Activated naive CD8-positive, alpha-beta T cell treated with anti-CD3 and anti-CD28 coated beads, Interleukin-2, amount 50 U/mL, for 16 hours (primary cell): ENCODE results near the gene ORAI2.
"Not testable (repeated sequence)": the region's sequence is repeated elsewhere in the genome, so short reads cannot be mapped to it uniquely, and the experiment has no call there.

ENCODE experiments used
- DNase-seq: peaks from one replicate; pipeline ENCODE4 v3.0.0-alpha.2; 2020; ENCODE audit warnings: low read depth, low spot score

ORAI2 gene

DNA sequence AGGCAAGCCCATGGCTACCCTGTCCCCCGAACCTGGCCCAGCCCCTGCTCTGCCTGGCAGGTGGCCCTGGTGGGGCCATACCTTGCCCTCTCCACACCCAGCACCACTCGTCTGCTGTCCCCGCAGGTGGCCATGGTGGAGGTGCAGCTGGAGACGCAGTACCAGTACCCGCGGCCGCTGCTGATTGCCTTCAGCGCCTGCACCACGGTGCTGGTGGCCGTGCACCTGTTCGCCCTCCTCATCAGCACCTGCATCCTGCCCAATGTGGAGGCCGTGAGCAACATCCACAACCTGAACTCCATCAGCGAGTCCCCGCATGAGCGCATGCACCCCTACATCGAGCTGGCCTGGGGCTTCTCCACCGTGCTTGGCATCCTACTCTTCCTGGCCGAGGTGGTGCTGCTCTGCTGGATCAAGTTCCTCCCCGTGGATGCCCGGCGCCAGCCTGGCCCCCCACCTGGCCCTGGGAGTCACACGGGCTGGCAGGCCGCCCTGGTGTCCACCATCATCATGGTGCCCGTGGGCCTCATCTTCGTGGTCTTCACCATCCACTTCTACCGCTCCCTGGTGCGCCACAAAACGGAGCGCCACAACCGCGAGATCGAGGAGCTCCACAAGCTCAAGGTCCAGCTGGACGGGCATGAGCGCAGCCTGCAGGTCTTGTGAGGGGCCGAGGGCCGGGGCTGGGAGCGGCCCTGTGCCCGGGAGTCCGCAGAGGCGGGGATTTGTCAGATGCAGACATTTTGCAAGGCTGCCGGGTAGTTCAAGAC lies 13.2 kb downstream of the ORAI2 start:
- no peak for DNase-seq

DNA sequence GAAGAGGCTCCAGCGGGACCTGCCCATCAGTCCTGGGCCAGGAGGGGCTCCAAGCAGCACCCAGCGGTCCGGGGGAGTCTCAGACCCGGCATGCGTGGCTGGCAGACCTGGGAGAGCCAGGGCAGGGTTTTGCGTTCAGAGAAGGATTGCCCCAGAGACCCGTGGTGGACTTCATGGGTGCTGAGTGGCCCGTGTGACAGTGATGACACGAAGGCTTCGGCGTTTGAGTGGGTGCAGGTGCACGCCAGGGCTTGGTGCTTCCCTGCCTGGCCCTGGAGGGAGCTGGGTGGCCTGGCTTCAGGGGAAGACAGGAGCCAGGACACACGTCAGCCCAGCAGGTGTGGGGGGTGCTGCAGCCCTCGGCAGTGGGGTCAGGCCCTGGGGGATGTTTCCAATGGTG lies 13.9 kb downstream of the ORAI2 start:
- DNase-seq, result no peak

DNA sequence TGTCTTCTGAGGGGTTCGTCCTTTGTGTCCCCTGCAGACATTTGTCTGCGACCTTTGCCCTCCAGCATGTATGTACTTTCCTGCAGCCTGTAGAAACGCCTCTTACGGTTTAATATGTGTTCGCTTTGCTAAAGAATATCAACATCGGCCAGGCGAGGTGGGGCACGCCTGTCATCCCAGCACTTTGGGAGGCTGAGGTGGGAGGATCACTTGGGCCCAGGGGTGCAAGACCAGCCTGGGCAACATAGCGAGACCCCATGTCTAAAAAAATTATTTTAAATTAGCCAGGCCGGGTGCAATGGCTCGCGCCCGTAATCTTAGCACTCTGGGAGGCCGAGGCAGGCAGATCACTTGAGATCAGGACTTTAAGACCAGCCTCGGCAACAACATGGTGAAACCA lies 15.8 kb downstream of the ORAI2 start:
- no peak for DNase-seq

DNA sequence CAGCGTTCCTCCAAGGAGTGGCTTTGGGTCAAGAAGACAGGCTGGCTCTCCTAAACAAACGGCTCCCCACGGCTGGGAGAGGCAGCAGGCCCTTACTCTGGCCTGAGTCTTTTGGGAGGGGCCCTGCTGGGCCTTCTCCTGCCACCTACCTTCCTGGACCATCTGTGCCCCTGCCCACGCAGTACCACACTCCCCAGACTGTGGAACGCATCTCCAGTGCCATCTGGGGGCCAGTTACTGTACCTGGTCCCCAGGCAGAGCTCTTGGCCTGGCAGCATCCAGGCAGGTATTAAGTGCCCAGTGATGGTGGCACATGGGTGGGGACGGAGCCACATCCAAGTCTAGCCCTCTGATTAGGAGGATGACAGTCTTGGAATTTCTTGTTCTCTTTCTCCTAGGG lies 16.9 kb downstream of the ORAI2 start:
- DNase-seq, result no peak

DNA sequence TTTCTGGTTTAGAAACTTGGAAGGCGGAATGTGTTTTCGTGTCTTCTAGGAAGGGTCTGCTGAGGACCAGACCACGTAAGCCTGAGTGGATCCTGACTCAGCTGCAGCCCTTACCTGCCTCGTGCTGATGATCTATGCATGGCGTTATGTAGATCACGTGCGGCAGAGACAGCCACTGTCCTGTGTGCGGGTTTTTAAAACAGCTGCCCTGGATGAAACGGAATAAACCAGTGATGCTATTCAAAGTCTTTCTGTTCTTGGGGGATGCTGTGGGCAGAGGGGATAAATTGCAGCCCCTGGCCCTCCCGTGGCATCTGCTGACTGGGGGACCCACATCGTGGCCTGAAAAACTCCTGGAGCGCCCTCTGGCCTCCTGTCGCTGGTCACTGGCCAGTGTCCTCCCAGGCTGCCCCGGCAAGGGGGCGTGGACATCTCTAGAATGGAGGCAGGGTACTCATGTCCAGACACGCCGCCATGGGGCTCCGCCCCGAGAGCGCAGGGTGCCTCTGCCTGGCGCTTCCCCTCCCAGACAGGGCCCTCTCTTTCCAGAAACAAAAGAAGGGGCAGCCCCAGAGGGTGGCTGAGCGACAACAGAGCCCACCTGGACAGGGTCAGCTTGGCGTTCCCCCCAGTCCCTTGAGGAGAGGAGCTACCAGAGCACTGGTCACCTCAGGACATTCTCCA lies 18.1 kb downstream of the ORAI2 start:
- DNase-seq, result no peak

DNA sequence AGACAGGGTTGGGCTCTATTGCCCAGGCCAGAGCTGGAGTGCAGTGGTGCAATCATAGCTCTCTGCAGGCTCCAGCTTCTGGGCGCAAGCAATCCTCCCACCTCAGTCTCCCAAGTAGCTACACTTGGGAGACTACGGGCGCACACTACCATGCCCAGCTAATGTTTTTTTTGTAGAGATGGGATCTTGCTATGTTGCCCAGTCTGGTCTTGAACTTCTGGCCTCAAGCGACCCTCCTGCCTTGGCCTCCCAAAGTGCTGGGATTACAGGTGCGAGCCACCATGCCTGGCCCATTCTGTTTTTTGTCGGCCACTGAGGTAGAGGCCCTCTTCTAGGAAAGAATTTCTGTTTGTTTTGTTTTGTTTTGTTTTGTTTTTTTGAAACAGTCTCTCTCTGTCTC lies 19.1 kb downstream of the ORAI2 start:
- no peak for DNase-seq

- no peak for DNase-seq
These were observed 19.9 kb downstream of the ORAI2 start for GRCh38 chr7:102453319-102453718.

- no peak for DNase-seq
These were observed 21.1 kb downstream of the ORAI2 start for GRCh38 chr7:102454468-102454867.

- not testable (repeated sequence) for DNase-seq
These were observed 21.6 kb downstream of the ORAI2 start for GRCh38 chr7:102454932-102455331.

- DNase-seq, result no peak
These were observed 22.2 kb downstream of the ORAI2 start for GRCh38 chr7:102455596-102455995.

DNA sequence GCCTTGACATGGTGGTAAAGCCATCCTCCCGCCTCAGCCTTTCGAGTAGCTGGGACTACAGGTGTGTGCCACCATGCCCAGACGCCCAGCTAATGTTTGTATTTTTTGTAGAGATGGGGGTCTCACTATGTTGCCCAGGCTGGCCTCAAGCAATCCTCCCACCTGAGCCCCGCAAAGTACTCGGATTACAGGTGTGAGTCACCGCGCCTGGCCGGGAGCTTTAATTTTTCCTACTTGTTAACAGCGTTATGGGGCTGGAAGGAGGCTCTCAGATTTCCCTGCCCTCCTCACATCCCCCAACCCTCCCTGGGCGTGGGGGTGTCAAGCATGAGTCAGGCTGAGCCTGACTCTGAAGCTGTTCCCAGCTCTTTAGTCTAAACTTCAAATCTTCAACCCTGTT lies 23.0 kb downstream of the ORAI2 start:
- DNase-seq, result no peak

DNA sequence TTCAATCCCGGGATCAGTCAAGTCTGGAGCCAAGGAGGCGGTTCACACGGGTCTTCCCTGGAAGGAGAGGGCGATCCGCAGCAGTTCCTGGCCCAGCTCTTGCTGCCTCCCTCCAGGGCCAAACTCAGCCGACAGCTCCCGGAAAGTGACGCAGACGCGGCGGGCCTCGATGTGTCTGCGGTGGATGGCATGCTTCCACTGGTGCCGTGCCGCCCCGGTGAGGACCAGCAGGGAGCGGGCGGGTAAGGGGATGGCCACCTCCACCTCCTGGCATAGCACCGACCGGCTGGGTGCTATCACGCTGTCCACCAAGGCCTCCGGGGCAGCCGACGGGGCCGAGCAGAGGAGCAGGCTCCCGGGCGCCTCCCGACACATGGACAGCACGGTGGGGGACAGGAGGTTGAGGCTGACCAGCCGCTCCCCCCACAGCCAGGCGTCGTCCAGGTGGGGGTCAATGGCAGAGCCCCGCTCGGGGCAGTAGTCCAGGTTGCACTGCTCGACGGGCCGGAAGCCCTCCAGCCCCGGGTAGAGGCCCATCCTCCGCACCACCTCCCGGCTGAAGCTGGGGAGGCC lies 24.1 kb downstream of the ORAI2 start:
- DNase-seq, result no peak

- DNase-seq, result no peak
These were observed 26.0 kb downstream of the ORAI2 start for GRCh38 chr7:102459221-102459844.

DNA sequence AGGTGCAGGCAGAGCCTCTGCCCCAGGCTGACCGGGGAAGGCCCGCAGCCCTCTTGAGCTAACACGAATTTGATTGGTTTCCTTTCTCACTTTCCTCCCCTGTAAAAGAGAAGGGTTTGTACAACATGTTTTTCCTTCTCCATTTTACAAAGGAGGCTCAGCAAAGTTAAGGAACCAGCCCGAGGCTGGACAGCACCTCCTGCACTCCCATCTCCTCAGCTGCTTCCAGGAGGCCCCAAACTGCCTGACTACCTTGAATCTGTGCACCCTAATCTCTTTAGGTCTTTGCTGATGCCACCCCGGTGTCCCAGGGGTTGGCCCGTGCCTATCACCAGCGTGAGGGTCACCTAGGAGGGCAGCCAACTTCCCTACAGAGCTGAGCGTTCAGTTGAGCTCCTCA lies 27.1 kb downstream of the ORAI2 start:
- no peak for DNase-seq

- DNase-seq, result no peak
These were observed 30.6 kb downstream of the ORAI2 start for GRCh38 chr7:102463841-102464576.

DNA sequence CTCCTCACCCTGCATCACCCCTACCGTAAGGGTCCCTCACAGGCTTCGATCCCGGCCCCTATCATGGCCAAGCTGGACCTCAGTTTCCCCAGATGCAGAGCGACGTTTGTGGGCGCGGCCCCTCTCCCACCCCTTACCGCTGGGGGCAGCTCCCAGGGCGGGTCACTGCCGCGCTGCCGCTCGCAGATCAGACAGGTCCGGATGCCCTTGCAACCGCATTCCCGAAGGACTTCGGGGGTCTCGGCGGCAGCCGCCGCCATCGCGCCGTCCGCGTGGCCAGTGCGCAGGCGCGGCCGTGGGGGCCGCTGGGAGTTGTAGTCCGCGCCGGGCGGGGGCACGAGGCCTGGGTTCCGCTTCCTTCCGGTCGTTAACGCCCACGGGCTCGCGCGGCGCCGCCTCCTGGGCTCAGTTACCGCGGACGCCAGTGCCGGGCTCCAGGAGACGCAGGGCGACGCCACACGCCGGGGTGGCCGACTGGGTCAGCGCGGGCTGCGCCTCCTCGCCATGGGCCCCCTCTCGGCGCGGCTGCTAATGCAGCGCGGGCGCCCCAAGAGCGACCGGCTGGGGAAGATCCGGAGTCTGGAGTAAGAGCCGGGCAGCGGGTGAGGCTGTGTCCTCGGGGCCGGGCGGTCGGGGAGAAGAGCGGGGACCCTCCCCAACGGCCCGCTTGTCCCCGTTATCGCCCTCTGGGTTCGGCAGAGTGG lies 31.4 kb downstream of the ORAI2 start, which contains the start of the genes ALKBH4 and LRWD1:
Gene ALKBH4, minus strand, starts transcription at position 287 of the 704 bp plus-strand sequence. Its CDS starts 27 bp downstream, at position 260.
Gene LRWD1, plus strand, starts transcription at position 408 of the 704 bp plus-strand sequence. Its CDS starts 97 bp downstream, at position 505.
- DNase-seq, result peak; percentile 87

DNA sequence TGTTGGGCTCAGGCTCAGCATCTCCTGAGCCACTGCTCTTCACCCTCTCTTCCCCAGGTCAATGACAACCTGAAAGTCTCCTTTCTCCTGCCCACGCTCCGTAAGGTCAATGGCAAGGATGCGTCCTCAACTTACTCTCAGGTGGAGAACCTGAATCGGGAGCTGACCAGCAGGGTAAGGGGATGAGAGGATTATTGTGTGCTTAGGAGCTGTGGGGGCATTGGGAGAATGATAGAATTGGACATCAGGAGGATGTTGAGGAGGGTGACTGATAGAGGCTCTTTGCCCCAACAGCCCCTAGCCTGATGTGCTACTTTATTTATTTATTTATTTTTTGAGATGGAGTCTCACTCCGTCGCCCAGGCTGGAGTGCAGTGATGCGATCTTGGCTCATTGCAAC lies 32.7 kb downstream of the ORAI2 start:
- no peak for DNase-seq

DNA sequence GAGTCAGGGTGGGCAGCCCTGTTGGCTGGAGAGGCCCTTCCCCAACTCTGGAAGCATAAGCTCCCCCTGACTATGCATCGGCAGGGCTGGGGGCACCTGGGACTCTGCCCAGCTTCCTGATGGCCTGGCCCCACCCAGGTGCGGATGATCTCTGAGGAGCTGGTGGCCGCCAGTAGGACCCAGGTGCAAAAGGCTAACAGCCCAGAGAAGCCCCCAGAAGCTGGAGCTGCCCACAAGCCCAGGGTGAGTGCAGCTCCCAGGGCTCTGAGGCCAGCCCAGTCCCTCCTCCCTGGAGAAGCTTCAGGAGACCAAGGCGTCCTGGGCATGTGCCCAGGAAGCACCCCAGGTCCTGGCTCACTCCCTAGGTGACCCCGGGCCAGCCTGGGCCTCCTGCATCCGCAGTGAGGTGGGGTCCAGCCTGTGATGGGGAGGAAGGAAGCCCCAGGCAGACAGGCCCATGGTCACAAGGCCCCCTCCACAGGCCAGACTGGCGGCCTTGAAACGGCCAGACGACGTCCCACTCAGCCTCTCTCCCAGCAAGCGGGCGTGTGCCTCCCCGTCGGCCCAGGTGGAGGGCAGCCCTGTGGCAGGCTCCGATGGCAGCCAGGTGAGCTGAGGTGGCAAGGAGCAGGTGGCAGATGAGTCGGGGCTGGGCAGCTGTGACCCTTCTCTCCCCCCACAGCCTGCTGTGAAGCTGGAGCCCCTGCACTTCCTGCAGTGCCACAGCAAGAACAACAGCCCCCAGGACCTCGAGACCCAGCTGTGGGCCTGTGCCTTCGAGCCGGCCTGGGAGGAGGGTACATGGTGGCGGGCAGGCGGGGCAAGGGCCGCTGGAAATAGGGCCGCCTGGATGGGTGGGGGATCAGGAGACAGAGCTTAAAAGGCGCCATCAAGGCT lies 34.5 kb downstream of the ORAI2 start:
- DNase-seq, result no peak

GRCh38 chr7:102468478-102469350 lies 35.3 kb downstream of the ORAI2 start:
- no peak for DNase-seq
